ENCODE data around the gene C10orf71. TPM values are rescaled to one million over a fixed set of nuclear protein-coding genes. Genes with fewer than 3 reads are reported as not detected.

C10orf71 gene
- not detected in 2 replicates for polyA plus RNA-seq

GRCh38 chr10:49298983-49299815, at the start of gene C10orf71:
Gene C10orf71 (plus strand): TSS chr10:49299170. CDS start chr10:49322546, 23,376 bp downstream.

Other genes with a start within 250 kb of the C10orf71 start
- 1.5 and 1.7 TPM in 2 replicates for gene VSTM4, start 183.6 kb upstream of the C10orf71 start, polyA plus RNA-seq
- not detected in 2 replicates for gene FAM170B, start 165.1 kb upstream of the C10orf71 start, polyA plus RNA-seq
- gene TMEM273, start 110.8 kb upstream of the C10orf71 start, polyA plus RNA-seq, result not detected in 2 replicates
- 0.25 and 4.2 TPM in 2 replicates for gene DRGX, start 96.9 kb downstream of the C10orf71 start, polyA plus RNA-seq
- 43.5 and 52.9 TPM in 2 replicates for gene ERCC6, start 240.0 kb downstream of the C10orf71 start, polyA plus RNA-seq